Lower leg skin (tissue), 3 donors: Measurements from ENCODE around the gene RAF1.

Experiments
- POLR2A ChIP-seq, 2 donors: fragments of 450-650 bp; IDR thresholded peaks; one replicate each; pipeline ENCODE4 v1.6.1; 2016 to 2017; ENCODE audit warnings: antibody characterized with exemption in 2 of 2, mild to moderate bottlenecking in 1 of 2, moderate library complexity in 1 of 2
- TF ChIP-seq, protein P1 (sequence below), 3 donors: fragments of 450-650 bp; IDR thresholded peaks; one replicate each; pipeline ENCODE4 v1.5.1; 2016; ENCODE audit warnings: antibody characterized with exemption in 3 of 3, mild to moderate bottlenecking in 3 of 3, moderate library complexity in 2 of 3

DNA sequence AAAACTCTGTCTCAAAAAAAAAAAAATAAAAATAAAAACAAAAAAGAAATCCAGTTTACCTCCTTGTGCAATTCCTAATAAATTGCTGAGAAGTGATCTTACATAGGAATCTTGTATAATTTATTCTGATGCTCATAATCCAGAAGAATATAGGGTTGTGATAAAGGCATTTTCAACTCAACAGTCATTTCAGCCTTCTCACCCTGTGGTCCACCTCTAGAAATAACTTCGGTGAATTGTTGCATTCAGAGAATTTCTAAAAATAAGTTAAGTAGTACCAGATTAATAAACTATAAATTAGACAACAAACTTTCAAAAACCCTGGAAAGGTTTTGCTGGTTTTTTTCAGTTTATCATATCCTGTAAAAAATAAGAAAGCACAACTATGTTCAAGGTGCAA is 20.2 kb downstream of the RAF1 start:
- TF ChIP-seq, protein P1, sequence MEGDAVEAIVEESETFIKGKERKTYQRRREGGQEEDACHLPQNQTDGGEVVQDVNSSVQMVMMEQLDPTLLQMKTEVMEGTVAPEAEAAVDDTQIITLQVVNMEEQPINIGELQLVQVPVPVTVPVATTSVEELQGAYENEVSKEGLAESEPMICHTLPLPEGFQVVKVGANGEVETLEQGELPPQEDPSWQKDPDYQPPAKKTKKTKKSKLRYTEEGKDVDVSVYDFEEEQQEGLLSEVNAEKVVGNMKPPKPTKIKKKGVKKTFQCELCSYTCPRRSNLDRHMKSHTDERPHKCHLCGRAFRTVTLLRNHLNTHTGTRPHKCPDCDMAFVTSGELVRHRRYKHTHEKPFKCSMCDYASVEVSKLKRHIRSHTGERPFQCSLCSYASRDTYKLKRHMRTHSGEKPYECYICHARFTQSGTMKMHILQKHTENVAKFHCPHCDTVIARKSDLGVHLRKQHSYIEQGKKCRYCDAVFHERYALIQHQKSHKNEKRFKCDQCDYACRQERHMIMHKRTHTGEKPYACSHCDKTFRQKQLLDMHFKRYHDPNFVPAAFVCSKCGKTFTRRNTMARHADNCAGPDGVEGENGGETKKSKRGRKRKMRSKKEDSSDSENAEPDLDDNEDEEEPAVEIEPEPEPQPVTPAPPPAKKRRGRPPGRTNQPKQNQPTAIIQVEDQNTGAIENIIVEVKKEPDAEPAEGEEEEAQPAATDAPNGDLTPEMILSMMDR (IDR thresholded peaks at IDR 0.05): no peak
- no peak for TF ChIP-seq POLR2A (IDR thresholded peaks at IDR 0.05)
